Measurements from ENCODE around the gene MYO18B.

The MYO18B gene

DNA sequence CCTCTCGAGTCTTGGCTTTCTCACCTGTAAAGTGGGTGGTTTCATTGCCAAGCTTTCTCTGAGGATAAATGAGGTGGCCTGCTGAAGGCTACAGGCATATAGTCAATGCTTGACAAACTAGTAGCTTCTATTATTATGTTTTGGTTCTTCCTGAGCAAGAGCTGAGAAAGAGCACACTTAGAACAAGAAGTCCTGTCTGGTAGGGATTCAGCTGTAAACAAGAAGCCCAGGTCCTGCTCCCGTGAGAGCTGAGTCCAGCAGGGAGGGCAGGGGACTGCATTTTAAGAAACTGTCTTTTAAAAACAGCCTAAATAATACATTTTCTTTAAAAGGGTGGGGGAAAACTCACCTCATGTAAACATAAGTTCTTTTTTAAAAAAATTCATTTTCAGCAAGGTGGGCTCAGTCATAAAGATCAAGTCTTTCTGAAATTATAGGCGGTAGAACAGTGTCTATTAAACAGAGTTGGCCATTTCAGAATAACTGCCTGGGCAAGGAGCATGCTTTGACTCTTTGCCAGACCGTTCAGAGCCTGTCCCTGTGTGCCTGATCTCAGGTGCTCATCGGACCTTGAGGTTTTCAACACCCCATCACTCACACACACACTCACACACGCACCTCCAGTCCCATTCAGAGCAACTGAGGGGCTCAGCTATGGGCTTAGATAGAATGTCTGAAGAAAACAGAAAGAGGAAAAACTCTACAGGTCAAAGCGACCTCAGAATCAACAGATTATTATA lies 29.2 kb upstream of the MYO18B start:
- DNase-seq, result no peak

DNA sequence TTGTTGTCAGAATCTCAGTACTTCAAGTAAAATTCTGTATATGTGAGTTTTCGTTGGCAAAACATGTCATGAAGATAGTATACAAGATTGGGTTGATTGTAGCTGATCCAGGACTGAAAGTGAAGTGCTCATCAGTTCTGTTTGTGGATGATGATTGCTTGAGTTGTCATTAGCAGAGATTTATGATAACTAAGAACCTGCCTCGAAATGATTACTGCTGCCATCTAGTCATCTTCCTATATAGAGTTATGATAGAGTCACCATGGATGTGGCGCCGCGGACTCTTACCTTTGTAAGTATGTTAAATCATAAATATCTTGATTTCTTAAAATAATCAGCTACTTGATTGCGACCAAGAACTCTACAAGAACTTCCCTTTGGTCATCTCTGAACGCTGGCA lies 27.9 kb upstream of the MYO18B start:
- DNase-seq, result no peak

DNA sequence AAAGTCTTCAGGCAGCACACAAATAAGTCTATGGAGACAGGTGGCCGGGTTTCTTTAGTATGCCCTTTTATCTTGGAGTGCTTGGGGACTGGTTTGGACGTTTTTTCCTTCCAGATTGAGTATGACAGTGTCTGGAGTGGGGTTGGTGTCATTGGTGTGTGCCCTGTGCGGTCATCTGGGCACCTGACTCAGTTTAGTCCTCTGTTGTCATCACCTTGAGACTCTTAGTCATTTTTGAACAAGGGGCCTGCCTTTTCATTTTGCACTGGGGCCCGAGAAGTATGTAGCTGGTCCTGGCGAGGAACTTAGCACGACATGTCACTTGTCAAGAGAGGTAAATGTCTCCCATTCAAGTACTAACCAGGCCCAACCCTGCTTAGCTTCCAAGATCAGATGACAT lies 27.2 kb upstream of the MYO18B start:
- no peak for DNase-seq

DNA sequence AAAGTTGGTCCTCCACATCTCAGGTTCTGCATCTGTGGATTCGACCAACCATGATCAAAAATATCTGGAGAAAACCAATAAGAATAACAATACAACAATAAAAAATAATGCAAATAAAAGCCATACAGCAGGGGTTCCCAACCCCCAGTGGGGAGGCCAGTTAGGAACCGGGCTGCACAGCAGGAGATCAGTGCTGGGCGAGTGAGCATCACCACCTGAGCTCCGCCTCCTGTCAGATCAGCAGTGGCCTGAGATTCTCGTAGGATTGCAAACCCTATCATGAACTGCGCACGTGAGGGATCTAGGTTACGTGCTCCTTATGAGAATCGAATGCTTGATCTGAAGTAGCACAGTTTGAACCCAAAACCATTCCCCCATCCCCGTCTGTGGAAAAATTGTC lies 25.4 kb upstream of the MYO18B start:
- no peak for DNase-seq

DNA sequence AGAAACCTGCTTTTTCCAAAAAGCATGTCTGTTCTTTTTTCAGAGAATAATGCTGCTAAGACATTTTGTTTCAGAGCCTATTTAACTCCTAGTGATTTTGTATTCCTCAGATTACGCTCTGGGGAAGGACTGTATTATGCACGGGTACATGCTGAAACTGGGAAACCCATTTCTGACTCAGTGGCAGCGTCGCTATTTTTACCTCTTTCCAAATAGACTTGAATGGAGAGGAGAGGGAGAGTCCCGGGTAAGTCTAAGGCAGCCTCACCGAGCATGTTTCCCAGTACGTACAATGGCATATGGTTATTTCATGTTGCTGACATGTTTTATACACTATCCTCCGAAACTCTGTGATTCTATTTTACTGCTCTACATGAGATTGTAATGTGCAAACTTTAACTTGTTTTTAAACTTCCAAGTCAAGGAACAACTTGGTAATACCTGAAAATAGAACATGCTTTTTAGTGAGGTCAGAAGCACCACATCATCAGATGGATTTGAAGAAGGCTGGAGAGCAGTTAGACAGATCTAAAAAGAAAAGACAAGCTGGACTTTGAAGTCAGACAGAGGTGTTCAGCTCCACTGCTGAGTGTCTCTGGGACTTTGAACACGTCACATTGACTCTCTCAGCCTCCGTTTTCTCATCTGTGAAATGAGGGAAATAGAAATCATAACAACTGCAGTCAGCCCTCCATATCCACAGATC lies 23.7 kb upstream of the MYO18B start:
- DNase-seq, result no peak

DNA sequence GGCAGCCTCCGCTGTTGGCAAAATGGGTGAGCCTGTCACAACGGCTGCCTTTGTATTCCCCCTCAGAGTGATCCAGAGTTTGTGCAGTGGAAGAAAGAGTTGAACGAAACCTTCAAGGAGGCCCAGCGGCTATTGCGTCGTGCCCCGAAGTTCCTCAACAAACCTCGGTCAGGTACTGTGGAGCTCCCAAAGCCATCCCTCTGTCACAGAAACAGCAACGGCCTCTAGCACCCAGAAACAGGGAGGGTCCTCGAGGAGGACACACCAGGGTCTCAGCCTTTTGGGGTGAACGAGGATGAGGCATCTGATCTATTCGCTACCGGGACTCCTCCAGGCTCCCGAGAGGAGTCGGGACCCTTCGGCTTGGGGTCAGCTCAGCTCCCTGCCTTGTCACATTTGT lies 19.8 kb upstream of the MYO18B start:
- no peak for DNase-seq

DNA sequence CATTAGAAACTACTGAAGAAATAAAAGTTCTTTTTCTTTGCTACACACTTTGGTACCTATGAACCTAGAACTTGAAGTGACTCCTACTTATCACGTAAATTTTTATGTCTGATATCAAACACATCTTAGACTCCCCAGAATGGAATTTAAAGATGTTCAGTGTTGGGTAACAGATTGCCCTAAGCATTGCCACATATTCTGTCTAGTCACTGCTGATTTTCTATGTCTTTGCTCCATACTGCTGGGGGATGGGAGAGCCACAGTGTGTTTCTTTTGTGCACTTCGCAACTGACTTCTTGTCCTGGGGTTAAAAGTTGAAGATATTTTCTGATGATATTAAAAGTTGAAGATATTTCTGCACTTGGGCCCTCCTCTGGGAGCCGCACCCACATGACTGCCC lies 19.4 kb upstream of the MYO18B start:
- no peak for DNase-seq

DNA sequence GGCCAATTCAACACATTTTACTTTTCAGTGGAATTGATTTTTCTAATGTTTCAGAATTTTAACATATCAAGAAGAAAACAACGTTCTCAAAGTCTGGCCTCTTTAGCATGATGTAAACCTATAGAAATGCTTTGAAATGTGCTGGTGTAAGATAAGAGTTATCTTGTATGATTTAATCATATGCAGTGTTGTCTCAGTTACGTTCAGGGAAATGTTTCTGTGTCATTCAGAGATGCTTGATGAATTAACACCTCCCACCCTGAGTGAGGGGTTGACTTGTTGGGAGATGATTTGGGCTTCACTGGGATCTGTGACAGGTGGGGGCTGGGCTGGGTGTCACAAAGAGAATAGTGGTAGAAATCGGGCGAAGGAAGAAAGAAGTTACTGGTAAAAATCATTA lies 15.7 kb upstream of the MYO18B start:
- no peak for DNase-seq

DNA sequence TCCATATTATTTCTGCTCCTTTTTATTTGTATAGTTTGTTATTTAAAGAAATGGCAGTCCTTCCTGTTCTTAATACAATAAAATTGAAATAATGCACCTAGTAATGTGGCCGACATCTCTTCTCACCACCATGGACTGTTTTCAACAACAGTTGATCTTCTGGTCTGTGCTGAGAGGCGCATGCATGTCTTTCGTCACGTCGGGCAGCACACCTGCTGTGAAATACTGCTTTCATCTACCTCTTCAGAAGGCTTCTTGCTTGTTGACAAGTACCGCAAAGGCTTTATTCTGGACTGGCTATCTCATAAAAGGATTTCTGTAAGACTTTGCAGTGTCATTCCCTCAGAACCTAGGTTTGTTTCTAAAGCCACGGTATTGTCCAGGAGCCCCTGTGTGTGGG lies 13.9 kb upstream of the MYO18B start:
- no peak for DNase-seq

DNA sequence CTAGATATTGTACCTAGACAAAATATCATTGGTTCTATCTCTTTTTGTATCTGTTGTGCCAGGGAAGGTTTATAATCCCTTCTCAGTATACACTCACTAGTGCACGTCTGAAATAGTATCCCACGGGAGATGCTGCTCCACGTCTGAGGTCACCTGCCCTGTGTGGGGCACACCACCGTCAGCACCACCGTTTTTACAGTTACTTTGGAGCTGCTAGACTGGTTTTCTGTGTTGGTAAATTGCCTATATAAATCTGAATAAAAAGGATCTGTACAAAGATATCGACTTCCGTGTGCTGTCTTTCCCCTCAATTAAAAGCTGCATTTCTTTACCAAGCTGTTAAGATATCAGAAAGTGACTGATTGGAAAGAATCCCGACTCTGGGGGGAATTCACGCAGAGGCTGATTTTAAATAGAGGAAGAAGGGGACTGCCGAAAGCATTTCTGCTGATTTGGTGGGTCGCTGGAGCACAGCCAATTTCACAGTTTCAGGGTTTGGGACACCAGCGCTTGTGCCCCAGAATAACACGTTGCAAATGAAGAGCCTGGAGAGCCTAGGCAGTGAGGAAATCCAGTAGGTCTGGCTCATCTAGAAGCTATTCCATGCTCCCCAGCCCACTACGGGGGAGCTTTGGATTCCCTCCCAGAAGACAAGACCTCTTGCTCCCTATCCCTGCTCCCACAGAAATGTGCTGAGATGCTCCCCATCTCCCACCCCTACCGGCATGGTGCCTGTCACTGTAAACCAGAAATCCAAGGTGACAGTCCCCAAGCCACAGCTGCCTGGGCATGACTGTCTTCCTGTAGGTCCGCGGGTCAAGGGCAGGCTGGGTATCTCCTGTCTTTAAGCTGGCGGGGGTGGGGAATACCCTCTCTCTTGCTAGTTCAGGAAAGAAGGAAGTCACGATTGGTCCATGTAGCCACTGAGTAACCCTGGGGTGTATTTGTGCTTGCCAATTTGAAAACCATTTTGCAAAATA lies 12.7 kb upstream of the MYO18B start:
- no peak for DNase-seq

DNA sequence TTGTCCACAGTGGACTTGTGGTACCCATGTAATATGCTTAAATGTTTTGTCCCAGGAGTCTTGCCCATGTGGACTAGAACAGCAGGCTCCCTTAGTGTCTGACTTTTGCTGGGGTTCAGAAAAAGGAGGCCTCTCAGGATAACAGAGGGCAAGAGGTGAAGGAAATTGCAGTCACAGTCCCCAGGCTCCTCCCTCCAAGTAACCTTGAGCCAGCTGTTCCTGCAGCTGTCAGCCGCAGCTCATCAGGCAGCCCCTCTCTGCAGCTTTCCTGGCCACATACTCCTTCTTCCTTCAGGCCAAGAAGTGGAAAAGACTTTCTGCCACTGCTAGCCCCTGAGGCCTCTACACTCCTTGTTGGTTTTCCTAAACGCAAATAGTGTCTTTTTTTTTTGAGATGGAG lies 6.3 kb upstream of the MYO18B start:
- no peak for DNase-seq

DNA sequence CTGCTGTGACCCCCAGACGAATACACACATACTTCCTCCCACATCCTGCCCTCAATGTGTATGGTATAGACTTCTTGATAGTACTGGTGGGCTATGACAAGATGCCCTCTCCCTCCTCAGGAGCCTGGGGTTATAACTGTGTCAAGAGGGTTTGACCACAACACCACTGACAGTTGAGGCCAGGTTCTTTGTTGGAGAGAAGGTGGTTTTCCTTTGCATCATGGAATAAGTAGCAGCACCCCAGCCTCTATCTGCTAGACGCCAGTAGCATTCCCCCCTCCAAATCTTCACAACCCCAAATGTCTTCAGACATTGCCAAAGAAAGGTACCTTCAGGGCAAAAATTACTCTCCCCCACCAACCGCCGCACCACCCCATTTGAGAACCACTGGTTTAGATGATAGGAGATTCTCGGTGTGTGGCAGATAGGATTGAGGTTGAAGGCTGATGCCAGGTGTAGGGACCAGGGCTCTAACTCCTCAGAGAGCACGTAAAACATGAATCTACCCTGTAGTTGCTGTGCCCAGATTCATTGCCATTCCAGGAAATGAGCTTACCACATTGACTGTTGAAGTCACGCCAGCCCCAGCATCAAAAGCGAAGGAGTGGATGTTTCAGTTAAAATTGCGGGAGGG lies 5.5 kb upstream of the MYO18B start:
- no peak for DNase-seq

DNA sequence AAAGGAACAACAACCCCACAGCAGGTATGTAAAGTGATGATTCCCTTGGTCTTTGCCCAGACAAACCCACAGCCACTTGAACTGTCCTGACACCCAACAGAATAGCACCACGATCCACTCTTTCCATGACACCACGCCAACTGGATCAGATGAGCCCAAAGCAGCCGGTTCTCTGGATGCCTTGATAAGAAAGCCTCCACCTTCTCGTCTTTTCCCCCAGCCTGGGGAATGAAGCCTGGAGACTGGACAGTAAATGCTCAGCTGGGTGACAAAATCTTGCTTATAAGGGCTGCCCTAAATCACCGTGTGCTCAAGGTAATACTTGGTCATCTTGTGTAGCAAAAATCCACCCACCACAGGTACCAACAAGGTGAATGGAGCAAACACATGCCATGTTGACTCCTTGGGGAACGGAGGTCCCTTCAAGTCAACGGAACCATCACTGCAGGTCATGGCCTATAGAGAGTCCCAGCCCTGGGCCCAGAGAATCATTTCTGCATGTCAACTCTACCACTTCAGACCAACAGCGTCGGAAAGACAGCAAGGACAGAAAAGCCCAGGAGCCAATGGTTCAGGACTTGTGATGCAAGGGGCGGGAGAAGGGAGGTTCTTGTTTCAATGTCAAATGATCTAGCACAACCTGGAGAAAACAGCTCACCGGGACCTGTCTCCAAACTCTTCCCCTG lies 2.2 kb upstream of the MYO18B start:
- no peak for DNase-seq

DNA sequence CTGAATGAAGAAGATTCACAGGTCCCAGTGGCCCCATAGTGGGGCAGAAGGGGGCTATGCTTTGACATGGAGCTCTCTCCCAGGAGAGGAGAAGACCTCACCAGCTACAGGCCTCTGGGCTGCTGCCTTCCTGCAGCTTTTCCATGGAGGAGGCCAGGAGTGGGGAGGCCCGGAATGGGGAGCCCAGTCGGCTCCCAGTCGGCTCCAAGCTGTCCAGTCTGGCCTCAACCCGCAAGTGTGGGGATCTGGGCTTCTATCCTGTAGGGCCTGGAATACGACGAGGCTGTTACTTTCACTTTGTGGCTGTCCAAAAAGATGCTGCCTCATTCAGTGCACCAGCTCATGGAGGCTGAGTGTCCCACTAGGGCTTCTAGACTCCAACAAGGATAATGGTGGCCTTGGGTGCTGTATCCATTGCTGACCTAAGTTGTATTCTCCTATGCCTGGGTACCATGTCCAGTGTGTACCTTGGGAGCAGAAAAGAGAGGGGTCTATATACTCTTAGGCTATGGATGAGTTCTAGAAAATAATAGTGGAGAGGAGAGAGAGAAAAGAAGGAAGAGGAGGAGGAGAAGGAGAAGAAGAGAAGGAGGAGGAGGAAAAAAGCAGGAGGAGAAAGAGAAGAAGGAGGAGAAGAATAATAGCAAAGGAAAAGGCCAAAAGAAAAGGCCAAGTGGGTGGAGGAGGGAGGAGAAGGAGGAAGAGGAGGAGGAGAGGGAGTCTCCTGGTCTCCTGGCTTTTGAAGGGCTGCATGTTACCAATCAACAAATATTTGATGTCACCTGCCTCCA lies 1.1 kb downstream of the MYO18B start:
- DNase-seq, result no peak

DNA sequence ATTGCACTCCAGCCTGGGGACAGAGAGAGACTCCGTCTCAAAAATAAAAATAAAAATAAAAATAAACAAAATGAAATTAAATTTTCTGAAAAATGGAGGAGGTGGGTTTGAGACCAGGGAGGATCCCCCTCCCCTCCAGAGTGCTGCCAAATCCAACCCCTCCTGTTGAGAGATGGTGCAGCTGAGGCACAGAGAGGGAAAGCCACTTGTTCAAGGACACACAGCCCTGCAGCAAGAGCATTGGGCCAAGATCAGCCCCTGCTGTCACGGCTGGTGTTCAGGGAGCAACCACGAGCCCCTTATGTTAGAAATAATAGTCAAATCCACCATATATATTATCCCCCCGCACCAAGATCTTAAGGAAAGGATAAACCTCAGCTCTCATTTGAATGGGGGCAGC lies 2.7 kb downstream of the MYO18B start:
- no peak for DNase-seq

DNA sequence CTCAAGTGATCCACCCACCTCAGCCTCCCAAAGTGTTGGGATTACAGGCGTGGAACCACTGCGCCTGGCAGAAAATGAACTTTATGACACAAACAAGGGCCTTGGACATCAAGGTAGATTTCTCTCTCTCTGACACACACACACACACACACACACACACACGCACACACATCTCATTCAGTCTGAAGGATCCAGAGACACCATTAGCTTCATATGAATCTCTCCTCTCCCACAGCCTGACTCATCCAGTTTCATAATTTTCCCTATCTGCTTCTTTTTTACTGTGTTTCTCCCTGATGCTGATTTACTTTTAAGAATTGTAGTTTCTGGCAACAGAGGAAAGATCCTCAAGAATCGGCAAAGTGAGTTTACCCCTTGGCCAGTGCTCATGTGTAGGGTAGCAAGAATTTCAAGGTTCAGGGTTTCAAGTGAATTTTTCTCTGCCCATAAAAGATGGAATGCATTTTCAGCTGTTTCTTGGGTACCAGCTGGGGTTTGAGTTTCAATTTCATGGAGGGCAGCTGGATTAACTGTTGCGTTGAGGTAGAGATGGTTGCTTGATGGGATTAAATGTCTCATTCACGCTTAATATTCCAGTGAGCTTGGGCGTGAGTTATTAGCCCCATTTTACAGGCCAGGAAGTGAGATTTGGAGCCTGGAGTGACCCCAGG lies 3.5 kb downstream of the MYO18B start:
- DNase-seq, result no peak

DNA sequence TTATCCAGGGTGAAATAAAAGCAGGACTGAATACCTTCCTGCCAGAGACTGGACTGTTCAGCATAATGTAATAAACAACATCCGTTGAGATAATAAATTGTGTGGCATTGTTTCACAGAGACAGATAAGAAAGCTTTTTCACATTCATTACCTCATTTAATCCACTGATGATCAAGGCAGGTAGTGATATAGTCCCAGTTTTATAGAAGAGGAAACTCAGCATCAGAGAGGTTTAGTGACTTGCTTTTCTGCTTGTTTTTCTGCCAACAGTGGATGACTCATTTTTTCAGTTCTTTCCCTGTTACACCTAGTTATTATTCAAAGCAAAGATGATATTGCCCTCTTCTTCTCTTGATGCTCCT lies 4.0 kb downstream of the MYO18B start:
- no peak for DNase-seq

DNA sequence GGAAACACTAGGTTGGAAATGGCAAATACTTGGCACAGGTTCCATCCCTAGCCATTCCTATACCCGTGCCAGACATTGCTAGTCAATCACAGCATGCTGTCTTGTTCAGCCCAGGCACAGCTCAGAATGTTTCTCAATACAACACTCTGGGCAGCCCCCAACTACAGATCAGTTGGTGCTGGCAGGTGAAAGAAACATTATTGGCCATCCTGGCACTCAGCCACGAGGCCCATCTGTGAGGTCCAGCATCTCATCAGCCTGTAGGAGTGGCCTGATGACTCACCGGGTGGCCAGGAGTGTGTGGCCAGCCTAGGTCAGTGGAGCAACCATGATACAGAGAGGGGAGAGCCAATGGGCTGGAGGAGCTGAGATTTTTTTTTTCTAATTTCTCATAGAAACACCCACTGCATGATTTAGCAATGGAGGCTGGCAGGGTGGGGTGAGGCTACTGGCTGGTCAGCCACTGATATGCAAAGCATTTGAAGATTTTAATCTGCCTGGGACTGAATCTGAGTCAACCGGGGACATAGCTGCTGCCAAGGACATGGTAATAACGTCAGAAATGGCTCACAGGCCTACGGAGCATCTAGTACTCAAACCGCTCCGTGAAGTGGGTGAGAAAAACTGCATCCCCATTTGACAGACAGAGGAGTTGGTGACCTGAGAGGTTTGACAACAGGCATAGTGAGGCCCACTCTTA lies 5.4 kb downstream of the MYO18B start:
- DNase-seq, result peak; percentile 62 to 69

DNA sequence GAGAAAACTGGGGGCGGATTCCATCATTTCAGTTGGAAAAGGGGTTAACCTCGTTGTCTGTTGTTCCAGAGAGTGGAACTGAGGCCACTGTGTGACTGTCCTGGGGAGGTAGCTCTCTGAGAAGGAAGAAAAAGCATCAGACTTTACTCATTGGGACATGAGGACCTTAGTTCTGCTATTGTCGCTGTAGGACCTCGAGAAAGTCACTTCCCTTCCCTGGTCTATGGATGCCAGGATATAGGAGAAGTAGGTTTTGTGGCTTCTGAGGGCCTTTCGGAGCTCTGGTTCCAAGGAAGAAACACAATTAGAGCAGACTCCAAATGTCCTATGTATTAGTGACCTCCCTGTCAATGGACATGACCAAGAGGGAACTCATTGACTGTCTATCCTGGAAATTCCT lies 6.2 kb downstream of the MYO18B start:
- DNase-seq, result no peak

DNA sequence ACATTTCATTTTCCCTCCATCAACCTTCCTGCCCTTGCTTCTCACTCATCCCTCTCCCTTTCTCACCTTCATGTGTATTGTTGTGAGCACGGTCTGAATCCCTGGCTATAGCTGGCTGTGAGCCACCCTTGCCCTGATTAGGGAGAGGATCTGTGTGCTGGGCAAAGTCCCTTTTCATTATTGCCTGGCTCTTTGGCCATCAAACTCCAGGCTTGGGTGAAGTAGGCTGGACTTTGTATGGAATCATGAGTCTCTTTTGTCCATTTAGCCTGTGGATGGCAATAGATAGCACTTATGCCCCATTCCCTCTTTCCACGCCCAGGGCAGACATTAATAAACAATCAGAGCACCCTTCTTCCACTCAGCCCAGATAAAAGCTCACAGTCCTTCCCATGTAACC lies 6.7 kb downstream of the MYO18B start:
- DNase-seq, result no peak

All from SHP77 (cell line).